ENCODE results near the gene RAB7A.

RAB7A gene

GRCh38 chr3:128801779-128802380 lies 75.9 kb downstream of the RAB7A start:
- no peak for TF ChIP-seq CTCF (IDR thresholded peaks at IDR 0.05; ENCODE audit: low read depth, low read length, missing control alignments)
- H3K27me3 ChIP-seq (replicated peaks) = no peaks in the 10 kb centered on the region
- no peak for DNase-seq
- peaks cover 42% of the 10 kb centered on the region for H3K36me3 ChIP-seq (replicated peaks)
- H3K27ac ChIP-seq = no peak overlapping the region
- H3K4me3 ChIP-seq (ENCODE audit: low read depth, low read length) = no peak overlapping the region
- in situ Hi-C loops (cut with HindIII; ENCODE audit: low pct_ligation_motif_present, low sequenced_read_pairs) = no loop called here

GRCh38 chr3:128803307-128803706 lies 77.3 kb downstream of the RAB7A start:
- no peak for DNase-seq
- H3K27ac ChIP-seq = no peak overlapping the region
- H3K36me3 ChIP-seq (replicated peaks) = peaks cover 38% of the 10 kb centered on the region
- in situ Hi-C loops (cut with HindIII; ENCODE audit: low pct_ligation_motif_present, low sequenced_read_pairs) = no loop called here
- no peaks in the 10 kb centered on the region for H3K27me3 ChIP-seq (replicated peaks)
- no peak overlapping the region for H3K4me3 ChIP-seq (ENCODE audit: low read depth, low read length)
- no peak for TF ChIP-seq CTCF (IDR thresholded peaks at IDR 0.05; ENCODE audit: low read depth, low read length, missing control alignments)

- Histone ChIP-seq H3K36me3 (replicated peaks) (peaks cover 40% of the 10 kb centered on the region), H3K4me3 (ENCODE audit: low read depth, low read length) (no peak overlapping the region)
Measured at GRCh38 chr3:128804017-128804810, 78.2 kb downstream of the RAB7A start.

GRCh38 chr3:128804811-128805155 lies 78.8 kb downstream of the RAB7A start:
- in situ Hi-C loops (cut with HindIII; ENCODE audit: low pct_ligation_motif_present, low sequenced_read_pairs) = no loop called here
- no peak overlapping the region for H3K4me3 ChIP-seq (ENCODE audit: low read depth, low read length)
- H3K27ac ChIP-seq = no peak overlapping the region
- TF ChIP-seq CTCF (IDR thresholded peaks at IDR 0.05; ENCODE audit: low read depth, low read length, missing control alignments) = no peak
- peaks cover 39% of the 10 kb centered on the region for H3K36me3 ChIP-seq (replicated peaks)
- DNase-seq = no peak
- H3K27me3 ChIP-seq (replicated peaks) = no peaks in the 10 kb centered on the region

More at GRCh38 chr3:128804017-128804810, 78.2 kb downstream of the RAB7A start:
- Histone ChIP-seq H3K27ac (no peak overlapping the region), H3K27me3 (replicated peaks) (no peaks in the 10 kb centered on the region)
- peak; percentile 23 for DNase-seq
- in situ Hi-C loops (cut with HindIII; ENCODE audit: low pct_ligation_motif_present, low sequenced_read_pairs) = no loop called here
- no peak for TF ChIP-seq CTCF (IDR thresholded peaks at IDR 0.05; ENCODE audit: low read depth, low read length, missing control alignments)

- Histone ChIP-seq H3K27me3 (replicated peaks) (no peaks in the 10 kb centered on the region), H3K36me3 (replicated peaks) (peaks cover 43% of the 10 kb centered on the region), H3K4me3 (ENCODE audit: low read depth, low read length) (no peak overlapping the region), H3K27ac (peak overlapping the region; percentile 58)
- in situ Hi-C loops (cut with HindIII; ENCODE audit: low pct_ligation_motif_present, low sequenced_read_pairs) = no loop called here
- peak; percentile 29 for DNase-seq
- TF ChIP-seq CTCF (IDR thresholded peaks at IDR 0.05; ENCODE audit: low read depth, low read length, missing control alignments) = no peak
Measured at GRCh38 chr3:128805772-128806171, 79.8 kb downstream of the RAB7A start.

Data from brain microvascular endothelial cell (primary cell).